H9 (cell line): ENCODE measurements around the gene HM13. TPM values are rescaled to one million over a fixed set of nuclear protein-coding genes. Genes with fewer than 3 reads are reported as not detected.

ENCODE experiments used
- DNase-seq: peaks from one replicate; pipeline ENCODE4 v3.0.0-alpha.2; 2017
- H2AFZ ChIP-seq: one replicate; pipeline ENCODE4 v1.6.1; 2013; ENCODE audit warnings: mild to moderate bottlenecking, low read length, control low read depth, moderate library complexity
- H2AK5ac ChIP-seq: 2 replicates; pipeline ENCODE4 v1.6.1; 2013; ENCODE audit warnings: low read length, control low read depth, mixed read lengths; ENCODE audit not compliant: insufficient read length
- H2BK120ac ChIP-seq: one replicate; pipeline ENCODE4 v1.6.1; 2013; ENCODE audit warnings: low read depth, mild to moderate bottlenecking, low read length, control low read depth, inconsistent platforms; ENCODE audit not compliant: poor library complexity, severe bottlenecking
- H2BK12ac ChIP-seq: 2 replicates; pipeline ENCODE4 v1.6.1; 2013; ENCODE audit warnings: low read length, control low read depth, mixed read lengths, low read depth; ENCODE audit not compliant: insufficient read length
- H2BK15ac ChIP-seq: 2 replicates; pipeline ENCODE4 v1.6.1; 2013; ENCODE audit warnings: low read depth, low read length, control low read depth
- H2BK20ac ChIP-seq: one replicate; pipeline ENCODE4 v1.6.1; 2013; ENCODE audit warnings: low read depth, mild to moderate bottlenecking, low read length, control low read depth, inconsistent platforms; ENCODE audit not compliant: poor library complexity, severe bottlenecking
- H2BK5ac ChIP-seq: 2 replicates; pipeline ENCODE4 v1.6.1; 2013; ENCODE audit warnings: low read length, control low read depth, mixed read lengths; ENCODE audit not compliant: insufficient read length
- H3K14ac ChIP-seq: 2 replicates; pipeline ENCODE4 v1.6.1; 2013; ENCODE audit warnings: low read length, control low read depth; ENCODE audit not compliant: insufficient read depth
- H3K18ac ChIP-seq: 2 replicates; pipeline ENCODE4 v1.6.1; 2013; ENCODE audit warnings: low read depth, mild to moderate bottlenecking, mixed read lengths, low read length, control low read depth; ENCODE audit not compliant: insufficient read length
- H3K23ac ChIP-seq: 2 replicates; pipeline ENCODE4 v1.6.1; 2013; ENCODE audit warnings: low read length, control low read depth, mixed read lengths, low read depth; ENCODE audit not compliant: insufficient read length
- H3K23me2 ChIP-seq: 2 replicates; pipeline ENCODE4 v1.6.1; 2013; ENCODE audit warnings: low read depth, mild to moderate bottlenecking, mixed read lengths, low read length, control low read depth; ENCODE audit not compliant: insufficient read length, poor library complexity, severe bottlenecking
- H3K27ac ChIP-seq: 2 replicates; pipeline ENCODE4 v1.5.1; 2013; ENCODE audit warnings: low read length, control low read depth, mixed read lengths, low read depth; ENCODE audit not compliant: insufficient read length
- H3K27me3 ChIP-seq: 2 replicates; pipeline ENCODE4 v1.6.1; 2013; ENCODE audit warnings: low read length, control low read depth, inconsistent platforms; ENCODE audit not compliant: insufficient read depth
- H3K4ac ChIP-seq: 2 replicates; pipeline ENCODE4 v1.6.1; 2013; ENCODE audit warnings: low read depth, mild to moderate bottlenecking, control low read depth, inconsistent platforms, low read length, moderate library complexity
- H3K4me1 ChIP-seq: 2 replicates; pipeline ENCODE4 v1.6.1; 2013; ENCODE audit warnings: low read length, control low read depth, inconsistent platforms; ENCODE audit not compliant: insufficient read depth
- H3K4me2 ChIP-seq: 2 replicates; pipeline ENCODE4 v1.6.1; 2013; ENCODE audit warnings: low read length, control low read depth, mixed read lengths; ENCODE audit not compliant: insufficient read length, insufficient read depth
- H3K56ac ChIP-seq: 2 replicates; pipeline ENCODE4 v1.6.1; 2013; ENCODE audit warnings: low read depth, mild to moderate bottlenecking, mixed read lengths, low read length, control low read depth; ENCODE audit not compliant: insufficient read length
- H3K79me1 ChIP-seq: 2 replicates; pipeline ENCODE4 v1.6.1; 2013; ENCODE audit warnings: low read depth, mild to moderate bottlenecking, moderate library complexity, low read length, control low read depth, inconsistent platforms; ENCODE audit not compliant: insufficient read depth, poor library complexity, severe bottlenecking
- H3K79me2 ChIP-seq: 2 replicates; pipeline ENCODE4 v1.6.1; 2013; ENCODE audit warnings: low read length, control low read depth, inconsistent platforms; ENCODE audit not compliant: insufficient read depth
- H3K9ac ChIP-seq: 2 replicates; pipeline ENCODE4 v1.6.1; 2013; ENCODE audit warnings: low read length, control low read depth, mixed read lengths; ENCODE audit not compliant: insufficient read length; ENCODE audit errors: extremely low read depth
- H3K9me3 ChIP-seq: one replicate; pipeline ENCODE4 v1.6.1; 2013; ENCODE audit warnings: low read depth, low read length, inconsistent platforms; ENCODE audit not compliant: control insufficient read depth
- H3T11ph ChIP-seq: one replicate; pipeline ENCODE4 v1.6.1; 2013; ENCODE audit warnings: mild to moderate bottlenecking, low read length, control low read depth, inconsistent platforms
- H4K20me1 ChIP-seq: one replicate; pipeline ENCODE4 v1.6.1; 2013; ENCODE audit not compliant: control insufficient read depth, insufficient read length, insufficient read depth
- H4K5ac ChIP-seq: 2 replicates; pipeline ENCODE4 v1.6.1; 2013; ENCODE audit warnings: low read depth, mild to moderate bottlenecking, mixed read lengths, low read length, control low read depth; ENCODE audit not compliant: insufficient read length
- H4K8ac ChIP-seq: replicated peaks from 2 replicates; pipeline ENCODE4 v1.6.1; 2013; ENCODE audit warnings: low read length, control low read depth, mixed read lengths, low read depth; ENCODE audit not compliant: insufficient read length
- H4K91ac ChIP-seq: 2 replicates; pipeline ENCODE4 v1.6.1; 2013; ENCODE audit warnings: low read depth, mild to moderate bottlenecking, moderate library complexity, mixed read lengths, low read length, control low read depth; ENCODE audit not compliant: insufficient read length
- H3K27ac Mint-ChIP-seq, 3 experiments: 2 replicates in 2 of 3; 3 replicates in 1 of 3; pipeline ENCODE4 v1.8.0; 2020 to 2021; ENCODE audit warnings: mixed read lengths in 3 of 3, mild to moderate bottlenecking in 1 of 3, moderate library complexity in 1 of 3
- H3K27me3 Mint-ChIP-seq: 2 replicates; pipeline ENCODE4 v1.8.0; 2021; ENCODE audit warnings: low read depth, mild to moderate bottlenecking, moderate library complexity, mixed read lengths
- H3K36me3 Mint-ChIP-seq, 3 experiments: 2 replicates in 2 of 3; 3 replicates in 1 of 3; pipeline ENCODE4 v1.8.0; 2020 to 2021; ENCODE audit warnings: low read depth in 3 of 3, mixed read lengths in 3 of 3; ENCODE audit not compliant: insufficient read depth in 1 of 3
- H3K4me1 Mint-ChIP-seq, 2 experiments: 2 replicates each; pipeline ENCODE4 v1.8.0; 2020; ENCODE audit warnings: mixed read lengths in 2 of 2
- H3K4me3 Mint-ChIP-seq, 2 experiments: 2 replicates in 1 of 2; 3 replicates in 1 of 2; pipeline ENCODE4 v1.8.0; 2020 to 2021; ENCODE audit warnings: mild to moderate bottlenecking in 2 of 2, mixed read lengths in 2 of 2, moderate library complexity in 1 of 2
- H3K9me3 Mint-ChIP-seq, 2 experiments: 2 replicates in 1 of 2; 3 replicates in 1 of 2; pipeline ENCODE4 v1.8.0; 2020; ENCODE audit warnings: mild to moderate bottlenecking in 2 of 2, mixed read lengths in 2 of 2, moderate library complexity in 1 of 2
- WGBS: extraction: QIAGEN DNeasy Blood & Tissue Kit; methylation state at CpG from one replicate; pipeline ENCODE4 v1.1.7; 2013; ENCODE audit warnings: missing lambda C conversion rate, low lambda C conversion rate, mixed read lengths; ENCODE audit not compliant: insufficient read length; ENCODE audit errors: extremely low coverage; 5-methylcytosine and 5-hydroxymethylcytosine counted together
- total RNA-seq: library from RNA; stranded (reverse); gene quantifications from 2 replicates; pipeline ENCODE4 v1.2.1, GENCODE V29; 2021
- TF ChIP-seq, protein P1 (sequence below): fragments of 200-600 bp; sonication (generic); conservative IDR thresholded peaks from 3 replicates; pipeline ENCODE4 v1.8.0; 2021; ENCODE audit warnings: antibody characterized with exemption, mild to moderate bottlenecking

The HM13 gene
- total RNA-seq, 1 experiment from 2014 or later: 169 TPM

DNA sequence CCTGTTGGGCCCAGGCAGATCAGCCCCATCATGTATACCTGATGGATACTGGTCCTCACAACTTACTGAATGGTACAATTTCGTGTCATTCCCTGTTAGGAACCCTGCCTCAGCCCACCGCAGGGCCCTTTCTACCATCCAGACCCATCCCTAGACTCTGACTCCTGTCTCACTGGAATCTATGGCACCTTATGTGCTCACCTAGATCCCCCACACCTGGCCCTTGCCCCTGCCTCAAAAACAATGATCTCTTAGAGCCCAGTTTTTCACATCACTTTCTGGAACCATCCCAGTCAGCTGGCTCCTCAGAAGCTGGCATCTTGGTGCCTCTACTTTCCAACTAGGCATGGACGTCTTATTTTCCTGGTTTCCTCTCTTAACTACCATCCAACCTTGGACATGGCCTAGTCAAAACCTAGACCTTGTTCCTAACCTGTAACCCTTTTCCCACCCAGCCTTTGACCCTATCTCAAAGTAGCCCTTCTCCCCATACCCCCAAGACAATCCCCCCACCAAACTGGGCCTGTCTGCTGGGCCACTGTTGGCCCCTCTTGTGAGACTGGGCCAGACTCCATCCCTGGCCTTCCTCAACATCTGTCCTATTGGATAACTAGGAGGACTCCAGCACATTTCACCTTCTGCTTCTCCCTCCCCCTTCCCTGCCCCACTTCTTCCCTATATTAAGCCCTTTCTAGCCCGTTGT lies 981 bp downstream of the HM13 start:
- Histone ChIP-seq H3K9ac (peak overlapping the region; percentile 53), H3K4me2 (peak overlapping the region; percentile 95), H3K23ac (no peak overlapping the region), H2BK12ac (no peak overlapping the region), H3K27ac (no peak overlapping the region), H3K56ac (no peak overlapping the region), H3K27me3 (no peaks in the 10 kb centered on the region), H3K4ac (no peak overlapping the region), H3T11ph (no peak overlapping the region), H3K79me2 (peaks cover 3% of the 10 kb centered on the region; the same call in 1 of the 2 replicates), H2BK5ac (no peak overlapping the region), H2AK5ac (no peak overlapping the region), H2BK20ac (no peak overlapping the region), H2BK15ac (no peak overlapping the region), H4K5ac (no peak overlapping the region), H3K18ac (no peak overlapping the region), H3K23me2 (peaks cover 4% of the 10 kb centered on the region), H3K14ac (no peak overlapping the region; the same call in 1 of the 2 replicates), H2AFZ (no peak overlapping the region), H4K91ac (no peak overlapping the region), H3K4me1 (no peaks in the 10 kb centered on the region; the same call in 1 of the 2 replicates), H2BK120ac (no peak overlapping the region), H3K9me3 (no peaks in the 10 kb centered on the region), H3K79me1 (peaks cover 6% of the 10 kb centered on the region), H4K20me1 (peaks cover 2% of the 10 kb centered on the region), H4K8ac (no peak overlapping the region)
- TF ChIP-seq, protein P1, sequence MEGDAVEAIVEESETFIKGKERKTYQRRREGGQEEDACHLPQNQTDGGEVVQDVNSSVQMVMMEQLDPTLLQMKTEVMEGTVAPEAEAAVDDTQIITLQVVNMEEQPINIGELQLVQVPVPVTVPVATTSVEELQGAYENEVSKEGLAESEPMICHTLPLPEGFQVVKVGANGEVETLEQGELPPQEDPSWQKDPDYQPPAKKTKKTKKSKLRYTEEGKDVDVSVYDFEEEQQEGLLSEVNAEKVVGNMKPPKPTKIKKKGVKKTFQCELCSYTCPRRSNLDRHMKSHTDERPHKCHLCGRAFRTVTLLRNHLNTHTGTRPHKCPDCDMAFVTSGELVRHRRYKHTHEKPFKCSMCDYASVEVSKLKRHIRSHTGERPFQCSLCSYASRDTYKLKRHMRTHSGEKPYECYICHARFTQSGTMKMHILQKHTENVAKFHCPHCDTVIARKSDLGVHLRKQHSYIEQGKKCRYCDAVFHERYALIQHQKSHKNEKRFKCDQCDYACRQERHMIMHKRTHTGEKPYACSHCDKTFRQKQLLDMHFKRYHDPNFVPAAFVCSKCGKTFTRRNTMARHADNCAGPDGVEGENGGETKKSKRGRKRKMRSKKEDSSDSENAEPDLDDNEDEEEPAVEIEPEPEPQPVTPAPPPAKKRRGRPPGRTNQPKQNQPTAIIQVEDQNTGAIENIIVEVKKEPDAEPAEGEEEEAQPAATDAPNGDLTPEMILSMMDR: no peak
- no peak for DNase-seq
- peaks cover 0 to 6% of the 10 kb centered on the region in 2 experiments; a peak in 3 of 5 replicates for H3K9me3 Mint-ChIP-seq
- H3K4me3 Mint-ChIP-seq: no peak overlapping the region
- whole genome bisulfite sequencing: no CpG with 5 or more reads among the region's 4 CpGs
- H3K27ac Mint-ChIP-seq: no peak overlapping the region
- H3K4me1 Mint-ChIP-seq: peaks cover 0 to 3% of the 10 kb centered on the region in 2 experiments; a peak in 1 of 4 replicates
- H3K27me3 Mint-ChIP-seq: peaks cover 3% of the 10 kb centered on the region; the same call in 1 of the 2 replicates
- peaks cover 0 to 14% (median 8%) of the 10 kb centered on the region in 3 experiments; a peak in 3 of 7 replicates for H3K36me3 Mint-ChIP-seq
